ENCODE data around the gene SERPINF2.

DNA sequence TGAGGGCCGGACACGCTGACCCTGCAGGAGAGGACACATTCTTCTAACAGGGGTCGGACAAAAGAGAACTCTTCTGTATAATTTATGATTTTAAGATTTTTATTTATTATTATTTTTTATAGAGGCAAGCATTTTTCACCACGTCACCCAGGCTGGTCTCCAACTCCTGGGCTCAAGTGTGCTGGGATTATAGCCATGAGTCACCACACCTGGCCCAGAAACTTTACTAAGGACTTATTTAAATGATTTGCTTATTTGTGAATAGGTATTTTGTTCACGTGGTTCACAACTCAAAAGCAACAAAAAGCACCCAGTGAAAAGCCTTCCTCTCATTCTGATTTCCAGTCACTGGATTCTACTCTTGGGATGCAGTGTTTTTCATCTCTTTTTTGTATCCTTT, 16.9 kb downstream of the SERPINF2 start:
- TF ChIP-seq, protein P1, sequence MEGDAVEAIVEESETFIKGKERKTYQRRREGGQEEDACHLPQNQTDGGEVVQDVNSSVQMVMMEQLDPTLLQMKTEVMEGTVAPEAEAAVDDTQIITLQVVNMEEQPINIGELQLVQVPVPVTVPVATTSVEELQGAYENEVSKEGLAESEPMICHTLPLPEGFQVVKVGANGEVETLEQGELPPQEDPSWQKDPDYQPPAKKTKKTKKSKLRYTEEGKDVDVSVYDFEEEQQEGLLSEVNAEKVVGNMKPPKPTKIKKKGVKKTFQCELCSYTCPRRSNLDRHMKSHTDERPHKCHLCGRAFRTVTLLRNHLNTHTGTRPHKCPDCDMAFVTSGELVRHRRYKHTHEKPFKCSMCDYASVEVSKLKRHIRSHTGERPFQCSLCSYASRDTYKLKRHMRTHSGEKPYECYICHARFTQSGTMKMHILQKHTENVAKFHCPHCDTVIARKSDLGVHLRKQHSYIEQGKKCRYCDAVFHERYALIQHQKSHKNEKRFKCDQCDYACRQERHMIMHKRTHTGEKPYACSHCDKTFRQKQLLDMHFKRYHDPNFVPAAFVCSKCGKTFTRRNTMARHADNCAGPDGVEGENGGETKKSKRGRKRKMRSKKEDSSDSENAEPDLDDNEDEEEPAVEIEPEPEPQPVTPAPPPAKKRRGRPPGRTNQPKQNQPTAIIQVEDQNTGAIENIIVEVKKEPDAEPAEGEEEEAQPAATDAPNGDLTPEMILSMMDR (conservative IDR thresholded peaks at IDR 0.05 in 1 of 2, IDR thresholded peaks at IDR 0.05 in 1 of 2; ENCODE audit: low read depth in 1 of 2, low read length in 2 of 2): no peak
- TF ChIP-seq EZH2 (IDR thresholded peaks at IDR 0.05; ENCODE audit: low read length, missing control alignments): no peak

Data from fibroblast of lung (primary cell).